ENCODE data around the gene SARM1. TPM values are rescaled to one million over a fixed set of nuclear protein-coding genes. Genes with fewer than 3 reads are reported as not detected.

SARM1 gene
- total and polyA plus RNA-seq, 2 of the 8 experiments (the other 6 are each of a cell fraction or from before 2014, with no cell fraction given): 5.8 to 9.2 TPM

- H2BK15ac ChIP-seq (ENCODE audit: low read length): no peak overlapping the region
- H3K18ac ChIP-seq (ENCODE audit: extremely low read depth, low read length): no peak overlapping the region
- no peak overlapping the region for H3K4me2 ChIP-seq (ENCODE audit: insufficient read depth in 1 of 2, low read depth in 2 of 2, low read length in 2 of 2)
- no peaks in the 10 kb centered on the region for H3K23me2 ChIP-seq (ENCODE audit: low read depth, low read length)
- no peaks in the 10 kb centered on the region for H3K9me3 ChIP-seq (ENCODE audit: insufficient read depth in 2 of 2, low read depth in 1 of 2, low read length in 1 of 2)
- H3K36me3 ChIP-seq (ENCODE audit: control insufficient read depth in 2 of 4, insufficient read depth in 4 of 4, low read length in 3 of 4): no peaks in the 10 kb centered on the region
- no peak overlapping the region for H4K8ac ChIP-seq (ENCODE audit: extremely low read depth, insufficient read depth, low read length)
- H3K23ac ChIP-seq (ENCODE audit: insufficient read length): no peak overlapping the region
- H3K27me3 ChIP-seq (replicated peaks in 1 of 4; ENCODE audit: control insufficient read depth in 3 of 4, extremely low read depth in 1 of 4, insufficient read depth in 3 of 4, low read length in 3 of 4): peaks cover 2 to 26% (median 17%) of the 10 kb centered on the region in 4 experiments
- peaks cover 0 to 2% (median under 1%) of the 10 kb centered on the region in 4 experiments; a peak in 4 of 7 replicates for H3K4me1 ChIP-seq (replicated peaks in 1 of 4; ENCODE audit: control insufficient read depth in 3 of 4, insufficient read depth in 4 of 4, low read length in 3 of 4)
- no peak overlapping the region for H2BK120ac ChIP-seq (replicated peaks; ENCODE audit: low read depth, low read length)
- no peaks in the 10 kb centered on the region for H4K20me1 ChIP-seq (replicated peaks in 1 of 2; ENCODE audit: control insufficient read depth in 1 of 2, insufficient read depth in 2 of 2, low read length in 2 of 2)
- H2BK20ac ChIP-seq (ENCODE audit: low read length): no peak overlapping the region
- ChIA-PET CTCF (ENCODE audit: partially characterized antibody) (interaction anchor here (0.6 to 8.9 kb wide), 32 partner anchors 9 to 386 kb away, joined by 3 to 142 read pairs (median 4); partner anchors contain the start of genes IFT20, SLC46A1, TNFAIP1 and VTN), POLR2A (ENCODE audit: partially characterized antibody) (interaction anchor here (0.9 to 1.3 kb wide), 3 partner anchors 15 to 62 kb away, joined by 3 to 5 read pairs (median 3); no protein-coding TSS in a partner anchor)
- DNase-seq (ENCODE audit: low read depth in 1 of 2, low spot score in 2 of 2) (peak in 1 of 2 experiments; percentile 75), FAIRE-seq (peak; percentile 95)
- no peak overlapping the region for H3K27ac ChIP-seq (ENCODE audit: low read depth, low read length)
- H4K5ac ChIP-seq (ENCODE audit: insufficient read length, low read depth, low read length): no peak overlapping the region
- WGBS, 2 experiments (ENCODE audit: extremely low coverage in 1 of 2, insufficient coverage in 1 of 2, insufficient read length in 1 of 2, insufficient replicate concordance in 2 of 2, low coverage in 1 of 2, low lambda C conversion rate in 2 of 2, missing lambda C conversion rate in 1 of 2): 24% methylated on average over 13 of the region's 13 CpGs; no CpG with 5 or more reads in 1 of the 2 experiments
- no peak overlapping the region for H2AFZ ChIP-seq (ENCODE audit: low read length)
- H3K4ac ChIP-seq (replicated peaks; ENCODE audit: insufficient read length, low read depth, low read length): no peak overlapping the region
- no peaks in the 10 kb centered on the region for H3K79me2 ChIP-seq (ENCODE audit: control insufficient read depth in 1 of 2, insufficient read depth in 2 of 2, low read length in 2 of 2)
- no peak overlapping the region for H3K4me3 ChIP-seq (ENCODE audit: extremely low read depth in 1 of 4, insufficient read depth in 2 of 4, low read depth in 3 of 4, low read length in 4 of 4)
- H3K56ac ChIP-seq (replicated peaks; ENCODE audit: insufficient read length, low read depth, low read length): peak overlapping the region; percentile 13
- H3K14ac ChIP-seq (ENCODE audit: insufficient read length): no peak overlapping the region
- H2BK5ac ChIP-seq (ENCODE audit: low read depth, low read length): no peak overlapping the region
- no peak overlapping the region for H2AK5ac ChIP-seq (ENCODE audit: low read depth, low read length)
- no peak overlapping the region for H3K9ac ChIP-seq (replicated peaks in 1 of 4; ENCODE audit: extremely low read depth in 1 of 4, low read depth in 3 of 4, low read length in 3 of 4)
- H3K79me1 ChIP-seq (ENCODE audit: low read depth, low read length): no peaks in the 10 kb centered on the region
- H2BK12ac ChIP-seq (ENCODE audit: low read depth, low read length): no peak overlapping the region
- TF ChIP-seq TCF12 (IDR thresholded peaks at IDR 0.05; ENCODE audit: low read depth, low read length) (peak; percentile 64; the same call in 1 of the 2 replicates), SP1 (IDR thresholded peaks at IDR 0.05; ENCODE audit: low read depth, low read length) (0 out of 2 replicates have a peak, but pooled peaks have one; percentile 18), RAD21 (IDR thresholded peaks at IDR 0.05 in 1 of 2, conservative IDR thresholded peaks at IDR 0.05 in 1 of 2; ENCODE audit: low read depth in 2 of 2, low read length in 2 of 2) (peak; percentile 67 to 82), SUZ12 (IDR thresholded peaks at IDR 0.05; ENCODE audit: low read length) (no peak), POLR2AphosphoS5 (IDR thresholded peaks at IDR 0.05; ENCODE audit: low read depth, low read length) (peak; percentile 86), RXRA (IDR thresholded peaks at IDR 0.05; ENCODE audit: insufficient read depth, low read depth, low read length) (peak; percentile 79; the same call in 1 of the 2 replicates), TEAD4 (IDR thresholded peaks at IDR 0.05; ENCODE audit: low read depth, low read length) (no peak)
- TF ChIP-seq, protein P1, sequence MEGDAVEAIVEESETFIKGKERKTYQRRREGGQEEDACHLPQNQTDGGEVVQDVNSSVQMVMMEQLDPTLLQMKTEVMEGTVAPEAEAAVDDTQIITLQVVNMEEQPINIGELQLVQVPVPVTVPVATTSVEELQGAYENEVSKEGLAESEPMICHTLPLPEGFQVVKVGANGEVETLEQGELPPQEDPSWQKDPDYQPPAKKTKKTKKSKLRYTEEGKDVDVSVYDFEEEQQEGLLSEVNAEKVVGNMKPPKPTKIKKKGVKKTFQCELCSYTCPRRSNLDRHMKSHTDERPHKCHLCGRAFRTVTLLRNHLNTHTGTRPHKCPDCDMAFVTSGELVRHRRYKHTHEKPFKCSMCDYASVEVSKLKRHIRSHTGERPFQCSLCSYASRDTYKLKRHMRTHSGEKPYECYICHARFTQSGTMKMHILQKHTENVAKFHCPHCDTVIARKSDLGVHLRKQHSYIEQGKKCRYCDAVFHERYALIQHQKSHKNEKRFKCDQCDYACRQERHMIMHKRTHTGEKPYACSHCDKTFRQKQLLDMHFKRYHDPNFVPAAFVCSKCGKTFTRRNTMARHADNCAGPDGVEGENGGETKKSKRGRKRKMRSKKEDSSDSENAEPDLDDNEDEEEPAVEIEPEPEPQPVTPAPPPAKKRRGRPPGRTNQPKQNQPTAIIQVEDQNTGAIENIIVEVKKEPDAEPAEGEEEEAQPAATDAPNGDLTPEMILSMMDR (IDR thresholded peaks at IDR 0.05; ENCODE audit: control extremely low read depth in 1 of 3, insufficient read depth in 1 of 3, low read depth in 1 of 3, low read length in 3 of 3): peak; percentile 64 to 96 (median 85)
- no peak overlapping the region for H4K91ac ChIP-seq (replicated peaks; ENCODE audit: insufficient read length, low read length)
Measured at GRCh38 chr17:28416703-28417311, 45.3 kb downstream of the SARM1 start.

All from H1 (cell line).